T-helper 2 cell treated with Interferon-gamma antibody and Interleukin-4, amounts not matched to agents 5 μg/mL and 100 μg/mL, for 36 hours (primary cell): ENCODE results near the gene CPSF6.
A peak's percentile ranks its signal among the peaks of the same experiment; 100 is the strongest.
"Not testable (repeated sequence)": the region's sequence is repeated elsewhere in the genome, so short reads cannot be mapped to it uniquely, and the experiment has no call there.

Source experiments
- DNase-seq: peaks from one replicate; pipeline ENCODE4 v3.0.0; 2021; ENCODE audit warnings: low spot score
- H3K27ac Mint-ChIP-seq: one replicate; pipeline ENCODE4 v1.8.0; 2021; ENCODE audit warnings: mild to moderate bottlenecking, mixed read lengths
- H3K27me3 Mint-ChIP-seq: one replicate; pipeline ENCODE4 v1.8.0; 2021; ENCODE audit warnings: low read depth, mixed read lengths
- H3K36me3 Mint-ChIP-seq: one replicate; pipeline ENCODE4 v1.8.0; 2021; ENCODE audit warnings: low read depth, mixed read lengths
- H3K4me1 Mint-ChIP-seq: one replicate; pipeline ENCODE4 v1.8.0; 2021; ENCODE audit warnings: low read depth, mixed read lengths
- H3K4me3 Mint-ChIP-seq: one replicate; pipeline ENCODE4 v1.8.0; 2022; ENCODE audit warnings: mild to moderate bottlenecking, moderate library complexity, mixed read lengths
- H3K9me3 Mint-ChIP-seq: one replicate; pipeline ENCODE4 v1.8.0; 2021; ENCODE audit warnings: mixed read lengths

Gene CPSF6

DNA sequence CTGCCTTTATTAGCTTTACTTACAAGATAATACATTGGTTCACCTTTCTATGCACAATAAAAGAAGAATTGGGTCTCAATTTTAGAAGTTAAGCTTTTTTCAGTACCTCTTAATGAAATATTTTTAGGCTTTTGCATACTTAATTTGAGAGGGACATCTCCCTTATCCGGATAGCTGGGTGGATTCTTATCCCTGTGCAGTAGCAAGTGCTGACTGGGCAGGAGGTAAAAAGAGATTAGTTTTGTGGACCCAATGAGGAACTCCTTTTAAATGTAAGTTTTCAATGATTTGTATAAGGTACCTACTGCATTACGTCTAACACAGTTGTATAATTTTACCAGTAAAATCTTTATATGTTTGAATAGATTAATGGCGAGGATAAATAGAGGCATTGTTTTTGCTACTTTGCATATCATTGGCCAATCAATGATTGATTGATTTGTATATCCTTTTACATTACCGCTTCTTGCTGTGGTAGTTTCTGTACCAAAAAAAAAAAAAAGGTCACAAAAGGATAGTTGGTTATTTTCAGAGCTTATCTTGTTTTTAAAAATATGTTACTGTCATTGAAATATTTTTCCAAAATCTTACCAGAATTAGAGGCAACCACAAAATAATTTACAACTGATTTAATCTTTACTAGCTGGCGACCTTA, 2.2 kb downstream of the CPSF6 start:
- peaks cover 53% of the 10 kb centered on the region for H3K4me1 Mint-ChIP-seq
- H3K27me3 Mint-ChIP-seq: no peaks in the 10 kb centered on the region
- peaks cover 22% of the 10 kb centered on the region for H3K36me3 Mint-ChIP-seq
- no peak for DNase-seq
- H3K27ac Mint-ChIP-seq: peak overlapping the region; percentile 39
- no peaks in the 10 kb centered on the region for H3K9me3 Mint-ChIP-seq
- H3K4me3 Mint-ChIP-seq: peak overlapping the region; percentile 99

DNA sequence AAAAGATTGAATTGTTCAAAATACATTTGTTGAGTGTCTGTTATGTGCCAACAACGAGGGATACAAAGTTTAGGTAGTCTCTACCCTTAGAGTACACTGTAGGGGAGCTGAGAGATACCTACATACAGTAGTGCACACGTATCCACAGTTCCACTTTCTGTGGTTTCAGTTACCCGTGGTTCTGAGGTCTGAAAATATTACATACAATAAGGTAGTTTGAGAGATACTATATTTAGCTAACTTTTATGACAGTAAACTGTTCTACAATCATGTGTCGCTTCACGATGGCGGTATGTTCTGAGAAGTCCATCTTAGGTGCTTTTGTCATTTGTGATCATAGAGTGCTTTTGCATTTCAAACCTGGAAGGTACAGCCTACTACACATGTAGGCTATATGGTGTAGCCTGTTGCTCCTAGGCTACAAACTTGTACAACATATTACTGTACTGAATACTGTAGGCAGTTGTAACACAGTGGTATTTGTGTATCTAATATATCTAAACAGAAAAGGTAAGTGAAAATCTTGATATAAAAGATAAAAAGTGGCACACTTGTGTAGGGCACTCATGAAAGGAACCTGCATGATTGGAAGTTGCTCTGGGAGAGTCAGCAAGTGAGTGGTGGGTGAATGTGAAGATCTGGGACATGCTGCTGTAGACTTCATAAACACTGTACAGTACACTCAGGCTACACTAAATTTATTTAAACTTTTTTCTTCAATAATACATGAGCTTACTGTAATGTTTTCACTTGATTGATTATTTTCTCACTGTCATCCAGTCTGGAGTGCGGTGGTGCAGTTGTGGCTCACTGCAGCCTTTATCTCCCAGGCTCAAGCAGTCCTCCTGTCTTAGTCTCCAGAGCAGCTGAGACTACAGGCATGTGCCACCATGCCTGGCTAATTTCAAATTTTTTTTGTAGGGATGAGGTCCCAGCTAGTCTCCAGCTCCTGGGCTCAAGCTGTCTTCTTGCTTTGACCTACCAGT, 4.0 kb downstream of the CPSF6 start:
- H3K27ac Mint-ChIP-seq: peak overlapping the region; percentile 23
- H3K4me3 Mint-ChIP-seq: peak overlapping the region; percentile 99
- H3K4me1 Mint-ChIP-seq: peaks cover 63% of the 10 kb centered on the region

DNA sequence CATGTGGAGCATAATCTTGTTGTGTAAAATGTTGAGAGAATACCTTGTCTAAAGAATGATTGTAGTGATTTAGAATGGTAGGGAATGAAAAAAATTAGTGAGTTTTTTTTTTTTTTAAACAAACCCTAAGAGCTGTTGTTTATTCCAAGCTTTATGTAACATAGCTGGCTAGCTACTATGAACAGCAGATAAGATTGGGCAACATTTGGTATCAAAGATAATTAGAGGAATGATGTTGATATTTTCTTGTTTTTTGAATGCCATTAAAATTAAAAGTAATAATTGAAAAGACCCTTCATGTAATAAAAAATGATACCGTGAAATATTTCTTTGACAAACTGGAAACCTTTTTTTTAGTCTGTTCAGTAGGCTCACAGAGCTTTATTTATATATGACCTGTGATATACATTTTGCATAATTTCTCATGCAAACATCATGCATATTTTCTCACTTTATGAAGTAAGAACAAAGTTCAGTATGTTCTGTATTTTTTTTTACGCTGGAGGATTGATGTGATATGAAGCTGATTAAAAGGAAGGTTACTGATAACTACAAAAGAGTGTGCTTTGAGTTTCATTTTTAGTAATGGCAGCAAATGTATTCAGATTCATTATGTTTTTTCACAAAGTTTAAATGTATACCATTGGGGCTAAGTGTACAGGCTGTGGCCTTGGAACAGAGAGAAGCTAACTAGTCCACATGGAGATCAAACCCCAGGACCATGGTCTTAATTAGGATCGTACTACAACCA, 8.1 kb downstream of the CPSF6 start:
- peaks cover 26% of the 10 kb centered on the region for H3K36me3 Mint-ChIP-seq
- H3K27me3 Mint-ChIP-seq: no peaks in the 10 kb centered on the region
- H3K27ac Mint-ChIP-seq: peak overlapping the region; percentile 74
- peak overlapping the region; percentile 42 for H3K4me3 Mint-ChIP-seq
- no peaks in the 10 kb centered on the region for H3K9me3 Mint-ChIP-seq
- peaks cover 59% of the 10 kb centered on the region for H3K4me1 Mint-ChIP-seq
- DNase-seq: no peak

More for the DNA sequence above, 4.0 kb downstream of the CPSF6 start:
- H3K27me3 Mint-ChIP-seq: no peaks in the 10 kb centered on the region
- DNase-seq: no peak
- H3K9me3 Mint-ChIP-seq: no peaks in the 10 kb centered on the region
- H3K36me3 Mint-ChIP-seq: peaks cover 30% of the 10 kb centered on the region

DNA sequence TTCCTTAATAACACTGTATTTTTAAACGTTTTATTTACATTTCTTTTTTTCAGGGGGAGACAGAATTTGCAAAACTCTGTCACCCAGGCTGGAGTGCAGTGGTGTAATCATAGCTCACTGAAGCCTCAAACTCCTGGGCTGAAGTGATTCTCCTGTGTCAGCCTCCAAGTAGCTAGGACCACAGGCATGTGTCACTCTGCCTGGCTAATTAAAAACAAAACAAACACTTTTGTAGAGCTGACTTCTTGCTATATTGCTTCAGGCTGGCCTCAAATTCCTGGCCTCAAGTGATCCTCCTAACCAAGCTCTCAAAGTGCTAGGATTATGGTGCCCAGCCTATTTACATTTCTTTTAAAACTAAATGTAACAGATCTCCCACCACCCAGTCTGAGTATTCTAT, 12.7 kb downstream of the CPSF6 start:
- Mint-ChIP-seq H3K36me3 (peaks cover 32% of the 10 kb centered on the region), H3K27ac (no peak overlapping the region), H3K9me3 (no peaks in the 10 kb centered on the region), H3K4me1 (peaks cover 36% of the 10 kb centered on the region), H3K27me3 (no peaks in the 10 kb centered on the region), H3K4me3 (no peak overlapping the region)
- no peak for DNase-seq

DNA sequence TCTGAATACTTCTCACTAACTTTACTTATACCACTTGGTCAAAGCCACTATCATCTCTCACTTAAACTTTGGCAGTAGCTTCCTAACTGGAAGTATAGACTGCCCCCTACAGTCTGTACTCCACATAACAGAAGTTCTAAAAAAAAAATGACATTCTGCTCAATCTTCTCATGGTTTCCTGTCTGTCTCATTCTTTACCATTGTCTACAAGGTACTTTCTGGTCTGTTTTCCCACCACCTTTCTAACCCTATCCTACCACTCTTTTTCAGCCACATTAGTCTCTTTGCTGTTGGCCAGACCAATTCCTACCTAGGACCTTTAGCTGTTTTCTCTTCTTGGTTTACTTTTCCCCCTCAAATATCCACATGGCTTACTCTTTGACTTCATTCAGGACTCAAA, 14.7 kb downstream of the CPSF6 start:
- Mint-ChIP-seq H3K36me3 (peaks cover 33% of the 10 kb centered on the region), H3K27me3 (no peaks in the 10 kb centered on the region), H3K4me1 (peaks cover 28% of the 10 kb centered on the region), H3K27ac (peak overlapping the region; percentile 56), H3K9me3 (no peaks in the 10 kb centered on the region), H3K4me3 (no peak overlapping the region)
- no peak for DNase-seq

DNA sequence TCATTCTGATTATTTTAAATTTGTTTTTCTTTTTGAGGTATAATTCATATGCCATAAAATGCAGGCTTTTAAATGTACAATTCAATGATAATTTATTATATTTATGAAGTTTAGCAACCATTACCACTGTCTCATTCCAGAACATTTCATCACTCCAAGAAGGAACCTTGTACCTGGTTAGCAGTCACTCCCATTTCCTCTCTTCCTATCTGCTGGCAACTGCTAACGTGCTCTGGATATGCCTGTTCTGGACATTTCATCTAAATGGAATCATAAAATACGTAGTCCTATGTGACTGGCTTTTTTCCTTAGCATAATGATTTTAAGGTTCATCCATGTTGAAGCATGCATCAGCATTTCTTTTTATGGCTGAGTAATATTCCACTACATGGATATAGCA, 15.5 kb downstream of the CPSF6 start:
- Mint-ChIP-seq H3K4me1 (peaks cover 23% of the 10 kb centered on the region), H3K9me3 (no peaks in the 10 kb centered on the region), H3K27ac (no peak overlapping the region)

DNA sequence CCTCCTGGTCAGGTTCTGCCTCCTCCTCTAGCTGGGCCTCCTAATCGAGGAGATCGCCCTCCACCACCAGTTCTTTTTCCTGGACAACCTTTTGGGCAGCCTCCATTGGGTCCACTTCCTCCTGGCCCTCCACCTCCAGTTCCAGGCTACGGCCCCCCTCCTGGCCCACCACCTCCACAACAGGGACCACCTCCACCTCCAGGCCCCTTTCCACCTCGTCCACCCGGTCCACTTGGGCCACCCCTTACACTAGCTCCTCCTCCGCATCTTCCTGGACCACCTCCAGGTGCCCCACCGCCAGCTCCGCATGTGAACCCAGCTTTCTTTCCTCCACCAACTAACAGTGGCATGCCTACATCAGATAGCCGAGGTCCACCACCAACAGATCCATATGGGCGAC, 19.3 kb downstream of the CPSF6 start:
- DNase-seq: no peak
- Mint-ChIP-seq H3K27me3 (no peaks in the 10 kb centered on the region), H3K4me3 (no peak overlapping the region), H3K4me1 (peaks cover 10% of the 10 kb centered on the region), H3K36me3 (peaks cover 52% of the 10 kb centered on the region), H3K9me3 (no peaks in the 10 kb centered on the region), H3K27ac (peak overlapping the region; percentile 22)

More for the DNA sequence above, 15.5 kb downstream of the CPSF6 start:
- no peaks in the 10 kb centered on the region for H3K27me3 Mint-ChIP-seq
- no peak overlapping the region for H3K4me3 Mint-ChIP-seq
- peaks cover 34% of the 10 kb centered on the region for H3K36me3 Mint-ChIP-seq
- DNase-seq: no peak

DNA sequence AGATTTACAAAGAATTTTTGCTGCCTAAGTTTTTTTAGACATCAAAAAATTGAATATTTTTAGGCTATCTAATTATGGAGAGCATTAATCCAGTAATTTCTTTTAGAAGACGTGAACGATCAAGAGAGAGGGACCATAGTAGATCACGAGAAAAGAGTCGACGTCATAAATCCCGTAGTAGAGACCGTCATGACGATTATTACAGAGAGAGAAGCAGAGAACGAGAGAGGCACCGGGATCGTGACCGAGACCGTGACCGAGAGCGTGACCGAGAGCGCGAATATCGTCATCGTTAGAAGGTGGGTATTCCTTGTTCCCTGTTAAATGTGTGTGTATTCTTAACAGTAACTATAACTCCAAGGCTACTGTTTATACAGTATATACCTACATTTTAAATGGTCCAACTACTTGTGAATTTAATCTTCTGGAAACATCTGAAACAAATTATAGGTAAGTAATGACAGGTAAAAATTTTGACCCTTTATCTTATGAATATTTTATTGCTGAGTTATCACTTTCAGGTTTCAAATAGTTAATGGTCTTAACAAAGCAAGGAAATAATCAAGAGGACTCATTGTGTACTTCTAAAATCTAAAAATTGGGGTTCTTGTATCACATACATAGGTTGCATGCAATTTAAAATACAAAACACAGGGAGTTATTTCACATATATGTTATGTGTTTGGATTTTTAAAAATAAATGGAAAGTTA, 23.1 kb downstream of the CPSF6 start:
- Mint-ChIP-seq H3K36me3 (peaks cover 61% of the 10 kb centered on the region), H3K4me1 (peaks cover 7% of the 10 kb centered on the region), H3K9me3 (no peaks in the 10 kb centered on the region), H3K27ac (no peak overlapping the region), H3K4me3 (no peak overlapping the region), H3K27me3 (no peaks in the 10 kb centered on the region)
- DNase-seq: no peak

DNA sequence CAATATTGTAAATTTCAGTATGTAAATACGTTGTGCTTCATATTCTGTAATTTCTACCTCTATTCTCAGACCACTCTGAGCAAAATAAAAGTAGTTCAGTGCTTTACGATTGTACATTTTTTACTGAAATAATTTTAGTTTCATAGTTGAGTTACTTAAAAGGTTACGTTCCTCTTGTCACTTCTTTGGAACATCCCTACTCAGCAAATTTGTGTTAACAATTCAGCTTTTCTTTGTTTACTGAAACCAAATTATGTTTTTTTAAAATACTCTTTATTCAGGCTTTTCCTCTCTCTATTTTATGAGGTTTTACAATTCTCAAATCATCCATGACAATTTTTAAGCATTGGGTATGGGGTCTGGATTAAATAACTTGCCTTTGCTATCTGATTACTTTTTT, 25.8 kb downstream of the CPSF6 start:
- H3K4me1 Mint-ChIP-seq: peaks cover 5% of the 10 kb centered on the region
- no peaks in the 10 kb centered on the region for H3K9me3 Mint-ChIP-seq
- no peak overlapping the region for H3K27ac Mint-ChIP-seq
- H3K27me3 Mint-ChIP-seq: no peaks in the 10 kb centered on the region
- H3K36me3 Mint-ChIP-seq: peaks cover 46% of the 10 kb centered on the region
- DNase-seq: no peak
- H3K4me3 Mint-ChIP-seq: no peak overlapping the region

DNA sequence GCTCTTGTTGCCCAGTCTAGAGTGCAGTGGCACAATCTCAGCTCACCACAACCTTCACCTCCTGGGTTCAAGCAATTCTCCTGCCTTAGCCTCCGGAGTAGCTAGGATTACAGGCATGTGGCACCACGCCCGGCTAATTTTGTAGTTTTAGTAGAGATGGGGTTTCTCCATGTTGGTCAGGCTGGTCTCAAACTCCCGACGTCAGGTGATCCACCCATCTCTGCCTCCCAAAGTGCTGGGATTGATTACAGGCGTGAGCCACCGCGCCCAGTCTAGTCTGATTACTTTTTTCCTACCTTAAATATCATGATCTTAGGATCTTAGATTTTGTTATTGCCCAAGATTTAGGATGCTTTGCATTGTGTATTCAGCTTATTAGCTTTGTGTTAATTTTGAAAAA, 26.3 kb downstream of the CPSF6 start:
- DNase-seq, H3K27me3 Mint-ChIP-seq, H3K9me3 Mint-ChIP-seq, H3K4me1 Mint-ChIP-seq, H3K4me3 Mint-ChIP-seq, H3K27ac Mint-ChIP-seq: not testable (repeated sequence)
- peaks cover 45% of the 10 kb centered on the region for H3K36me3 Mint-ChIP-seq

DNA sequence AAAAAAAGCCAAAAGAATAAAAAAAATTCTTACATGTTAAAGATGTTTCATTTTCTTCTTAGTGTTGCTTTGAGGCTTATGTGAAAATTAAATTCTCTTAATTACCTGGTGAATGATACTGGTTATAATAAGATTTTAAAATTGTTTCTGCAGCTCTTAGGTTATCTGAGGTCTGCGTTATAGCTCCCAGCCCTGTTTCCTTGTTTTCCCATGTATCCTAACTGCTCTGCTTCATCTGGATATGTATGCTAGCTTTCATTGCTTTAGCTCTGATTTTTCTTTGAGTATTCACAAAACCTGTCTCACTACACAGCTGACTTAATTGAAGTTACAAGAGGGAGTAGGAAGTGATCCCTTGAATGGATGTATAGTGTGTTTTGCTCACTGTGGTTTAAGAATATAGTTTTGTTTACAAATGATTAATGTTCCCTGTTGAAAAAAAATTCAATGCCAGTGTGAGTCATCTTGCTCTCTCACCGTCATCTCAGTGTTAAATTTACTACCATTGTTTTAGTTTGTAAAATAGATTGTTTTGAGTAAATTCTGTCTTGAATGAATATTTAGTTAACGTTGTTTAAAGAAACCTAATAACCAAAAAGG, 26.8 kb downstream of the CPSF6 start:
- no peak for DNase-seq
- H3K27me3 Mint-ChIP-seq: no peaks in the 10 kb centered on the region

DNA sequence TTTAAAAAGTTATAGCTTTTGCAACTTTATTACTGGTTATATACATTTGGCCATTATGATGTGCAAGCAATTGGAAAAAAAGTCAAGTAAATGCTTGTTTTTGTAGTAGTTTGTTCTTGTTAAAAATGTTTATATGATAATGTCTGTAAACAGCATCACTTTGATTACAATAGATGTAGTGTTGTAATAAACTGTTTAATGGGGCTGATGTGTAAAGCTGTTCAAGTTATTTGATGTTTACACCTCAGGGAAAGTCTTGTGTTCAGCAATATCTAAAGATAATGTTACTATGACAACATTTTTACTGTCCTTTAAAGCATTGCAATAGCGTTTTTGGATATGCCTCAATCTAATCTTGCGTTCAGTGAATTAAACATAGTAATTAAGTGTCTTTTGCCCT, 30.4 kb downstream of the CPSF6 start:
- no peaks in the 10 kb centered on the region for H3K9me3 Mint-ChIP-seq
- no peak for DNase-seq
- peaks cover 19% of the 10 kb centered on the region for H3K4me1 Mint-ChIP-seq
- H3K36me3 Mint-ChIP-seq: peaks cover 32% of the 10 kb centered on the region
- no peaks in the 10 kb centered on the region for H3K27me3 Mint-ChIP-seq
- H3K4me3 Mint-ChIP-seq: no peak overlapping the region
- H3K27ac Mint-ChIP-seq: no peak overlapping the region

More for the DNA sequence above, 26.8 kb downstream of the CPSF6 start:
- H3K4me3 Mint-ChIP-seq: no peak overlapping the region
- H3K4me1 Mint-ChIP-seq: peaks cover 8% of the 10 kb centered on the region
- H3K9me3 Mint-ChIP-seq: no peaks in the 10 kb centered on the region
- no peak overlapping the region for H3K27ac Mint-ChIP-seq
- peaks cover 43% of the 10 kb centered on the region for H3K36me3 Mint-ChIP-seq

DNA sequence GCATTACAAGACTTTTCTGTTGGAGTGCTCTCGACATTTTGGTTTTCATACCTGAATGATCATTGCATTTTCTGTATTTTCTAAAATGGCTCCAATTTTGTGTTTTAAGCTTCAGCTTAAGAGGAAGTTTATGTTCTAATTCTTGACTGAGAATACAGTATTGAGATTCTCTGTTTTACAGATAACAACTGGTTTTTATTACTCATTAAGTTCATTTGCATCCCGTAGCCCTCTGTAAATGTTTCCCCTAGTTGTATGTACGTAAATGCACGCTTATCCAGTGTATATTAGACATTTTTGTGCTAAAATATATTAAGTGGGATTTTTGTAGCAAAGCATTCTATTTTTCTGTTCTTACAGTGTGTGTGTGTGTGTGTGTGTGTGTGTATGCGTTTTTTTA, 33.1 kb downstream of the CPSF6 start:
- Mint-ChIP-seq H3K36me3 (peaks cover 20% of the 10 kb centered on the region), H3K27ac (no peak overlapping the region), H3K9me3 (no peaks in the 10 kb centered on the region), H3K4me3 (no peak overlapping the region), H3K27me3 (no peaks in the 10 kb centered on the region), H3K4me1 (peaks cover 29% of the 10 kb centered on the region)
- no peak for DNase-seq
